Measurements from ENCODE around the gene OPCML. TPM values are rescaled to one million over a fixed set of nuclear protein-coding genes. Genes with fewer than 3 reads are reported as not detected.

Gene OPCML
- total and polyA plus RNA-seq, 4 donors: under 0.01 to 0.01 TPM; not detected in 2

GRCh38 chr11:133052537-133052936, 479.8 kb downstream of the OPCML start (continued):
- TF ChIP-seq REST (IDR thresholded peaks at IDR 0.05): peak; percentile 44
- TF ChIP-seq RAD21 (IDR thresholded peaks at IDR 0.05): peak; percentile 33 to 53
- peak in 1 of 2 donors; percentile 45 for TF ChIP-seq GABPA (IDR thresholded peaks at IDR 0.05 in 1 of 2, conservative IDR thresholded peaks at IDR 0.05 in 1 of 2)
- TF ChIP-seq FOXA2 (IDR thresholded peaks at IDR 0.05): peak; percentile 18
- peak; percentile 51 for TF ChIP-seq FOXA1 (IDR thresholded peaks at IDR 0.05)
- TF ChIP-seq ATF3 (IDR thresholded peaks at IDR 0.05): no peak
- no peak for TF ChIP-seq TAF1 (conservative IDR thresholded peaks at IDR 0.05)
- TF ChIP-seq HNF4A (conservative IDR thresholded peaks at IDR 0.05): peak; percentile 81 to 95
- peak in 1 of 2 donors; percentile 73 for TF ChIP-seq EGR1 (IDR thresholded peaks at IDR 0.05; ENCODE audit: low read depth in 2 of 2)
- TF ChIP-seq MAX (IDR thresholded peaks at IDR 0.05): peak; percentile 91
- no peak for TF ChIP-seq NR2F2 (IDR thresholded peaks at IDR 0.05)
- TF ChIP-seq HNF4G (IDR thresholded peaks at IDR 0.05): peak; percentile 59

- WGBS: 59% methylated on average over 11 of the region's 11 CpGs
- Histone ChIP-seq H3K4me1 (ENCODE audit: control insufficient read depth in 4 of 4, insufficient read depth in 4 of 4, low read length in 3 of 4) (peaks cover 0 to 16% (median 12%) of the 10 kb centered on the region in 4 donors), H3K36me3 (ENCODE audit: control insufficient read depth in 4 of 4, insufficient read depth in 3 of 4, low read depth in 1 of 4, low read length in 3 of 4) (no peaks in the 10 kb centered on the region), H3K4me3 (ENCODE audit: low read depth in 1 of 3, low read length in 3 of 3) (no peak overlapping the region), H3K9me3 (ENCODE audit: control insufficient read depth in 4 of 4, low read length in 3 of 4) (no peaks in the 10 kb centered on the region), H3K27ac (ENCODE audit: low read depth in 1 of 2, low read length in 2 of 2) (no peak overlapping the region), H3K9ac (ENCODE audit: low read depth in 1 of 2, low read length in 2 of 2) (no peak overlapping the region), H3K27me3 (ENCODE audit: control insufficient read depth in 4 of 4, insufficient read depth in 4 of 4, low read length in 3 of 4) (peaks cover 0 to 3% (median 1%) of the 10 kb centered on the region in 4 donors)
- TF ChIP-seq ZBTB33 (IDR thresholded peaks at IDR 0.05) (no peak), GABPA (IDR thresholded peaks at IDR 0.05 in 1 of 2, conservative IDR thresholded peaks at IDR 0.05 in 1 of 2) (no peak), SP1 (IDR thresholded peaks at IDR 0.05) (no peak), YY1 (IDR thresholded peaks at IDR 0.05) (no peak), FOXA1 (IDR thresholded peaks at IDR 0.05) (no peak), CTCF (IDR thresholded peaks at IDR 0.05; ENCODE audit: low read depth, low read length, missing input control) (no peak), TAF1 (conservative IDR thresholded peaks at IDR 0.05) (no peak), RAD21 (IDR thresholded peaks at IDR 0.05) (no peak), HNF4A (conservative IDR thresholded peaks at IDR 0.05) (no peak), JUND (IDR thresholded peaks at IDR 0.05) (no peak), ATF3 (IDR thresholded peaks at IDR 0.05) (no peak), MAX (IDR thresholded peaks at IDR 0.05) (no peak), EGR1 (IDR thresholded peaks at IDR 0.05; ENCODE audit: low read depth in 2 of 2) (no peak), FOXA2 (IDR thresholded peaks at IDR 0.05) (no peak), REST (IDR thresholded peaks at IDR 0.05) (no peak), NR2F2 (IDR thresholded peaks at IDR 0.05) (no peak), RXRA (IDR thresholded peaks at IDR 0.05) (no peak), HNF4G (IDR thresholded peaks at IDR 0.05) (no peak)
- DNase-seq (ENCODE audit: low spot score): no peak
Measured at GRCh38 chr11:133049244-133050019, 482.9 kb downstream of the OPCML start.
